GM23248 (cell line): ENCODE data around the gene CTRB2. TPM values are rescaled to one million over a fixed set of nuclear protein-coding genes. Genes with fewer than 3 reads are reported as not detected.
A peak's percentile ranks its signal among the peaks of the same experiment; 100 is the strongest.

ENCODE experiments used
- DNase-seq: peaks from one replicate; pipeline ENCODE4 v3.0.0-alpha.2; 2015
- H2AFZ ChIP-seq: fragments of 200-600 bp; sonication (generic); 2 replicates; pipeline ENCODE4 v1.6.1; 2016; ENCODE audit warnings: antibody characterized with exemption
- H3F3A ChIP-seq: fragments of 200-600 bp; sonication (generic); 2 replicates; pipeline ENCODE4 v1.6.1; 2016; ENCODE audit warnings: mild to moderate bottlenecking, antibody characterized with exemption, mixed run types; ENCODE audit not compliant: insufficient read depth
- H3K27ac ChIP-seq: fragments of 200-600 bp; sonication (generic); 2 replicates; pipeline ENCODE4 v1.5.1; 2016; ENCODE audit warnings: mild to moderate bottlenecking
- H3K27me3 ChIP-seq: fragments of 200-600 bp; sonication (generic); replicated peaks from 2 replicates; pipeline ENCODE4 v1.6.1; 2016; ENCODE audit warnings: mild to moderate bottlenecking; ENCODE audit not compliant: insufficient read depth
- H3K36me3 ChIP-seq: fragments of 200-600 bp; sonication (generic); 2 replicates; pipeline ENCODE4 v1.6.1; 2016; ENCODE audit warnings: low read depth, mild to moderate bottlenecking
- H3K4me1 ChIP-seq: fragments of 200-600 bp; sonication (generic); 2 replicates; pipeline ENCODE4 v1.6.1; 2016; ENCODE audit warnings: mild to moderate bottlenecking; ENCODE audit not compliant: insufficient read depth
- H3K4me2 ChIP-seq: fragments of 200-600 bp; sonication (generic); one replicate; pipeline ENCODE4 v1.6.1; 2016; ENCODE audit warnings: mild to moderate bottlenecking; ENCODE audit not compliant: unreplicated experiment
- H3K4me3 ChIP-seq: fragments of 200-600 bp; sonication (generic); 2 replicates; pipeline ENCODE4 v1.5.1; 2016; ENCODE audit warnings: mild to moderate bottlenecking
- H3K79me2 ChIP-seq: fragments of 200-600 bp; sonication (generic); 2 replicates; pipeline ENCODE4 v1.6.1; 2016; ENCODE audit warnings: mild to moderate bottlenecking; ENCODE audit not compliant: insufficient read depth
- H3K9ac ChIP-seq: fragments of 200-600 bp; sonication (generic); 2 replicates; pipeline ENCODE4 v1.6.1; 2016; ENCODE audit warnings: mild to moderate bottlenecking
- H3K9me2 ChIP-seq: fragments of 200-600 bp; sonication (generic); 2 replicates; pipeline ENCODE4 v1.6.1; 2016; ENCODE audit warnings: mixed run types, mild to moderate bottlenecking, moderate library complexity; ENCODE audit not compliant: insufficient read depth
- H3K9me3 ChIP-seq: fragments of 200-600 bp; sonication (generic); one replicate; pipeline ENCODE4 v1.6.1; 2017; ENCODE audit warnings: low read depth
- H4K20me1 ChIP-seq: fragments of 200-600 bp; sonication (generic); 2 replicates; pipeline ENCODE4 v1.6.0; 2016; ENCODE audit not compliant: insufficient read depth
- EZH2 ChIP-seq: fragments of 200-600 bp; sonication (generic); IDR thresholded peaks from 2 replicates; pipeline ENCODE4 v1.6.1; 2018; ENCODE audit warnings: antibody characterized with exemption, mild to moderate bottlenecking; ENCODE audit not compliant: insufficient read depth, poor library complexity, severe bottlenecking
- EZH2phosphoT487 ChIP-seq: fragments of 200-600 bp; sonication (generic); IDR thresholded peaks from 2 replicates; pipeline ENCODE4 v1.6.1; 2018; ENCODE audit warnings: antibody characterized with exemption, moderate library complexity, mild to moderate bottlenecking, low read depth; ENCODE audit not compliant: insufficient read depth
- WGBS, 2 experiments: methylation state at CpG; one replicate each; pipeline ENCODE4 v1.1.6; 2015 to 2017; ENCODE audit warnings: low lambda C conversion rate in 2 of 2, low coverage in 1 of 2; ENCODE audit errors: missing lambda C conversion rate in 2 of 2; 5-methylcytosine and 5-hydroxymethylcytosine counted together
- in situ Hi-C: fragments of 300-500 bp; cut with MboI; formaldehyde crosslinking; loops from 2 replicates; pipeline ENCODE4 v1.15.0; 2020
- polyA plus RNA-seq: library from polyadenylated mRNA; unstranded; fragments of >200 nt; fragmentation: Nextera tagmentation; extraction: Ambion mirVana; gene quantifications from 2 replicates; pipeline ENCODE4 v1.2.1, GENCODE V29; 2016
- total RNA-seq: library from RNA; depleted of rRNA; stranded (reverse); fragments of >200 nt; shearing (Covaris generic); gene quantifications from 2 replicates; pipeline ENCODE4 v1.2.3, GENCODE V29; 2014

The CTRB2 gene
- total and polyA plus RNA-seq, 2 experiments from 2014 or later, result not detected

- no peaks in the 10 kb centered on the region for H3K9me2 ChIP-seq
- H3K79me2 ChIP-seq, result peaks cover 98% of the 10 kb centered on the region
- H3K9me3 ChIP-seq, result no peaks in the 10 kb centered on the region
- peak overlapping the region; percentile 91 for H3K9ac ChIP-seq
- peaks cover 12% of the 10 kb centered on the region; the same call in 1 of the 2 replicates for H3F3A ChIP-seq
- peaks cover 35% of the 10 kb centered on the region for H3K4me1 ChIP-seq
- in situ Hi-C loops, result no loop called here
- peak overlapping the region; percentile 99 for H3K27ac ChIP-seq
- 29 to 30% methylated on average over 16 of the region's 16 CpGs for WGBS, 2 experiments
- DNase-seq, result peak; percentile 79
- TF ChIP-seq EZH2phosphoT487 (no peak), EZH2 (no peak)
- H3K4me2 ChIP-seq, result peak overlapping the region; percentile 47
- peaks cover 5% of the 10 kb centered on the region; the same call in 1 of the 2 replicates for H3K36me3 ChIP-seq
- no peak overlapping the region; the same call in 1 of the 2 replicates for H3K4me3 ChIP-seq
- no peaks in the 10 kb centered on the region for H4K20me1 ChIP-seq
- H2AFZ ChIP-seq, result no peak overlapping the region
- no peaks in the 10 kb centered on the region for H3K27me3 ChIP-seq
These were observed 32.0 kb upstream of the CTRB2 start for GRCh38 chr16:75238853-75239541.

GRCh38 chr16:75238132-75238852 is 31.3 kb upstream of the CTRB2 start:
- TF ChIP-seq EZH2phosphoT487 (no peak), EZH2 (no peak)
- Histone ChIP-seq H3K4me3 (0 out of 2 replicates have a peak overlapping the region, but pooled peaks have one; percentile 34), H3K4me1 (peaks cover 28% of the 10 kb centered on the region), H3F3A (peaks cover 12% of the 10 kb centered on the region; the same call in 1 of the 2 replicates), H3K79me2 (peaks cover 98% of the 10 kb centered on the region), H3K9me2 (no peaks in the 10 kb centered on the region), H3K36me3 (peaks cover 10% of the 10 kb centered on the region; the same call in 1 of the 2 replicates), H4K20me1 (no peaks in the 10 kb centered on the region), H2AFZ (no peak overlapping the region), H3K9ac (peak overlapping the region; percentile 91), H3K27me3 (no peaks in the 10 kb centered on the region), H3K4me2 (peak overlapping the region; percentile 67), H3K9me3 (no peaks in the 10 kb centered on the region), H3K27ac (peak overlapping the region; percentile 99)
- in situ Hi-C loops, result no loop called here
- 7 to 18% methylated on average over 16 to 25 of the region's 25 CpGs for WGBS, 2 experiments
- DNase-seq, result peak; percentile 98

GRCh38 chr16:75237398-75238131 is 30.6 kb upstream of the CTRB2 start:
- Histone ChIP-seq H3K4me3 (no peak overlapping the region), H3K4me2 (no peak overlapping the region), H3K4me1 (peaks cover 27% of the 10 kb centered on the region), H3K9me3 (no peaks in the 10 kb centered on the region), H4K20me1 (no peaks in the 10 kb centered on the region), H3K79me2 (peaks cover 98% of the 10 kb centered on the region), H3K9ac (peak overlapping the region; percentile 91), H3K9me2 (no peaks in the 10 kb centered on the region), H3K36me3 (peaks cover 17% of the 10 kb centered on the region; the same call in 1 of the 2 replicates), H3F3A (peaks cover 18% of the 10 kb centered on the region; the same call in 1 of the 2 replicates), H3K27me3 (no peaks in the 10 kb centered on the region), H3K27ac (peak overlapping the region; percentile 99), H2AFZ (no peak overlapping the region)
- WGBS, 2 experiments, result 82 to 84% methylated on average over 18 of the region's 18 CpGs
- in situ Hi-C loops, result no loop called here
- no peak for DNase-seq
- TF ChIP-seq EZH2phosphoT487 (no peak), EZH2 (no peak)

GRCh38 chr16:75236736-75237397 is 29.9 kb upstream of the CTRB2 start:
- H3K9me2 ChIP-seq, result no peaks in the 10 kb centered on the region
- H3K4me3 ChIP-seq, result no peak overlapping the region
- peaks cover 98% of the 10 kb centered on the region for H3K79me2 ChIP-seq
- H3K27me3 ChIP-seq, result no peaks in the 10 kb centered on the region
- in situ Hi-C loops, result no loop called here
- no peak overlapping the region for H3K4me2 ChIP-seq
- TF ChIP-seq EZH2phosphoT487, result no peak
- no peak for TF ChIP-seq EZH2
- H3K9me3 ChIP-seq, result no peaks in the 10 kb centered on the region
- H3K36me3 ChIP-seq, result peaks cover 23% of the 10 kb centered on the region; the same call in 1 of the 2 replicates
- no peak for DNase-seq
- 94 to 95% methylated on average over 26 to 27 of the region's 28 CpGs for WGBS, 2 experiments
- peaks cover 27% of the 10 kb centered on the region for H3K4me1 ChIP-seq
- peaks cover 23% of the 10 kb centered on the region; the same call in 1 of the 2 replicates for H3F3A ChIP-seq
- H3K9ac ChIP-seq, result peak overlapping the region; percentile 91; the same call in 1 of the 2 replicates
- H4K20me1 ChIP-seq, result no peaks in the 10 kb centered on the region
- no peak overlapping the region for H3K27ac ChIP-seq
- H2AFZ ChIP-seq, result no peak overlapping the region
